Measurements from ENCODE around the gene SDR9C7.

Gene SDR9C7

DNA sequence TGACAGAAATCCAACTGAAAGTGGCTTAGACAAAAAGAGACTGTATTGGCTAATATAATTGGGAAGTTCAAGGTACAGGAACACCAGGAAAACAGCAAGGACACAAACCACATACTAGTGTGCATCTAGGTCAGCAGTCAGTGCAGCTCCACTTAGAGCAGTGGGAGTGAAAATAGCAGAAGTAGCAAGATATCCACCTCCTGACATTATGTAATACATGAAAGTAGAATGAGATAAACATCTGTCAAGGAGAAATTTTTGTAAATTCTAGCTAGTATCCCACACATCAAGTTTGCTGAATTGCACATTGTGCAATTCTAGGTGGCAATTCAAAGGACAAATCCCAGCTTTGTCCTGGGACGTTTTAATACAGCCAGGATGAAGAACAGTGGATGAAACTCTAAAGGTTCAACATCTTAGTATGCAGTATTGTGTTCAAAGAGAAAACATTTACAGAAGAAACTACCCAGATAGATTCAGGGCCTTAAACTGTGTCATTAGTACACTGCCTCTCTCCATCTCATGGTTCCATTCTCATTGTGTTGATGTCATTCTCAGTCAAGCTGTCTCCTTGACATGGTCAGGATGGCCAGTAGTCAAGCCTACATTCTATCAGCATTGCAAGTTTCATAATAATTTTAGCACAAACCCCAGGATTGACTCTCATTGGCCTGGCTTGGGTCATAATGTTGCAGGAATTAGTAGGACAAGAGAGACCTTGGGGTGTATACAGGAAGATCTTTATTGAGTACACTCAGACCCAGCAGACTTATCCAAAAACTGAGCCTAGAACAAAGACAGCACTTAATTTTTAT lies 56.8 kb downstream of the SDR9C7 start:
- DNase-seq (ENCODE audit: low read depth) = no peak

GRCh38 chr12:56874821-56875220 lies 59.4 kb downstream of the SDR9C7 start:
- no peak for DNase-seq (ENCODE audit: low read depth)

- DNase-seq (ENCODE audit: low read depth) = no peak
Measured at GRCh38 chr12:56873382-56873781, 60.8 kb downstream of the SDR9C7 start.
